LNCAP (cell line): ENCODE results near the gene ADD1.

Source experiments
- TF ChIP-seq, protein P1 (sequence below): fragments of 450-650 bp; IDR thresholded peaks from 2 replicates; pipeline ENCODE4 v1.5.1; 2017; ENCODE audit warnings: mild to moderate bottlenecking

ADD1 gene

DNA sequence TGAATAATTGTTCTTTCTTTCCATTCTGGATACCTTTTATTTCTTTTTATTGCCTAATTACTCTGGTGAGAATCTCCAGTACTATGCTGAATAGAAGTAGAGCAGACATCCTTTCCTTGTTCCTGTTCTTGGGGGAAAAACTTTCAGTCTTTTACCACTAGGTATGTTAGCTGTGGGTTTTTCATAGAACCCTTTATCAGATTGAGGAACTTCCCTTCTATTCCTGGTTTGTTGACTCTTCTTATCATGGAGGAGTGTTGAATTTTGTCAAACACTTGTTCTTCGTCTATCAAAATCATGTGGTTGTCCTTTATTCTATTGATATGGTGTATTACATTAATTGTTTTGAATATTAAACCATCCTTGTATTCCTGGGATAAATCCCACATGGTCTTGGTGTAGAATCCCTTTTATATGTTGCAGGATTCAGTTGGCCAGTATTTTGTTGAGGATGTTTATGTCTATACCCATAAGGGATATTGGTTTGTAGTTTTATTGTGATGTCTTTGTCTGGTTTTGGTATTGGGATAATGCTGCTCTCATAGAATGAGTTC is 27.2 kb upstream of the ADD1 start:
- TF ChIP-seq, protein P1, sequence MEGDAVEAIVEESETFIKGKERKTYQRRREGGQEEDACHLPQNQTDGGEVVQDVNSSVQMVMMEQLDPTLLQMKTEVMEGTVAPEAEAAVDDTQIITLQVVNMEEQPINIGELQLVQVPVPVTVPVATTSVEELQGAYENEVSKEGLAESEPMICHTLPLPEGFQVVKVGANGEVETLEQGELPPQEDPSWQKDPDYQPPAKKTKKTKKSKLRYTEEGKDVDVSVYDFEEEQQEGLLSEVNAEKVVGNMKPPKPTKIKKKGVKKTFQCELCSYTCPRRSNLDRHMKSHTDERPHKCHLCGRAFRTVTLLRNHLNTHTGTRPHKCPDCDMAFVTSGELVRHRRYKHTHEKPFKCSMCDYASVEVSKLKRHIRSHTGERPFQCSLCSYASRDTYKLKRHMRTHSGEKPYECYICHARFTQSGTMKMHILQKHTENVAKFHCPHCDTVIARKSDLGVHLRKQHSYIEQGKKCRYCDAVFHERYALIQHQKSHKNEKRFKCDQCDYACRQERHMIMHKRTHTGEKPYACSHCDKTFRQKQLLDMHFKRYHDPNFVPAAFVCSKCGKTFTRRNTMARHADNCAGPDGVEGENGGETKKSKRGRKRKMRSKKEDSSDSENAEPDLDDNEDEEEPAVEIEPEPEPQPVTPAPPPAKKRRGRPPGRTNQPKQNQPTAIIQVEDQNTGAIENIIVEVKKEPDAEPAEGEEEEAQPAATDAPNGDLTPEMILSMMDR = no peak

DNA sequence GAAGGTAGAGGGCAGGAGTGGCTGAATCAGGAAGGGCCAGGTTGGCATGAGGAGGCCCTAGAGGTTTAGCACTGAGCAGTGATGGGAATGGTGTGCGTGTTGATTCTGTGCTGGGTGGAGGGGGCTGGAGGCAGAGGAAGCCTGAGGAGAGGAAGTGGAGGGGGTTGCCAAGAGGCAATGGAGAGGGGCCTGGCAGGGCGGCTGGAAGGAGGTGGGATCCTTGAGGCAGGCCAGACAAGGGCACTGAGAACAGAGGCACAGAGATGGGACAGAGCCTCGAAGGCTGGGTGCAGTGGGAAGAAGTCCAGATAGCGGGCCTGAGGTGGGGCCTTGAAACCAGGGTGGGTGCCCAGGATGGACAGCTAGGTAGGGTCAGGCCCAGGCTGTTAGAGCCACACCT is 26.5 kb upstream of the ADD1 start:
- TF ChIP-seq, protein P1 = no peak

DNA sequence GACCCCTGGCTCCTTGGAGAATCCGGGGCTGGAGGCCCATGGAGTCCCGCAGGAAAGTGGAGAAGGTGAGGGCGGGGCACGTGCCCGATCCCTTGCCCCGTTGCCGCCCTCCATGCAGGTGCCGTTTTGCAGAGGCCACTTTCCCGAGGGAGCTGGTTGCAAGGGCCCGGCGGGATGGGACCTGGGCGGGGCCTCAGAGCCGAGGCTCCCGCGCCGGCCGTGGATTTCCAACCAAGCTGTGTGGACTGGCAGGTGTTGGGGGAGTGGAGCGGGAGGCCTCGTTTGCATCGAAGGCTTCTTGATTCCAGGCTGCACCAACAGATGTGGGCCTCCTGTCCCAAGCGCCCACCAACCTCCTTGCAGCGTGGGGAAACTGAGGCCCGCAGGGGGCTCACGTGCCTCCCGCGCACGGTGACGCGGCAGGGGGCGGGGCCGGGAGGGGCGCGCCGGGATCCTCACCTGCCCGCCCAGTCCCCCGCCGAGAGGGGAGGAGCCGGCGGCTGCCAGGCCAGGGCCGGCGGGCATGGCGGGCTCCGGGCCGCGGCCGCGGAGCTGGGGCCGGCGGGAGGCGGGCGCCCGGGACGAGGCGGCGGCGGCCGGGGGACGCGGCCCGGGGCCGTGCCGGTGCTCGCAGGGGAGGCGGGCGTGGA is 25.8 kb upstream of the ADD1 start:
- TF ChIP-seq, protein P1 = no peak

DNA sequence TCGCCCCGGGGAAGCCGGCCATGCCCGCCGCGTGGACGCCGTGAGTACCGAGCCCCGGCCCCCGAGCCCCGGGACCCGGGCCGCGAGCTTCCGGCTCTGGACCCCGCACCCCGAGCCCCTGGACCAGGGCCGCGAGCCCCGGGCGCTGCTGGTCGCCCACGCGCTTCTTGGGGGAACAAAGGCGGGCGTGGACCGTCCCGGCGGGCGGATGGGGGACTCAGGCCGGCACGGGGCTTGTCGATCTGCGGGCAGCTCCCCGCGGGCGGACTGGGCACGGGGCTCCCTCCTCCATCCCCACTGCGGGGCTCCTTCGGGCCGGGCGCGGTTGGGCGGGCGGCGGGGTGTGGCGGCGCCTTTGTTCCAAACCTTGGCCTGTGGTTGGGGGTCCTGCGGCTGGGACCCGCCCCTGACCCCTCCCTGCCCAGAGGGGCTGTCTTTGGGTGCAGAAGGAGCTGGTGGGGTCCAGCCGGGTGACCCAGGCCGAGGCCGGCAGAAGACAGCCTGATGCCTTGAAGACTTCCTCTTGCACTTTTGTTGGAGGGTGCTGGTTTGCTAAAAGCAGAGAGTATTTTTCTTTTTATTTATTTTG is 25.2 kb upstream of the ADD1 start:
- TF ChIP-seq, protein P1 = no peak

DNA sequence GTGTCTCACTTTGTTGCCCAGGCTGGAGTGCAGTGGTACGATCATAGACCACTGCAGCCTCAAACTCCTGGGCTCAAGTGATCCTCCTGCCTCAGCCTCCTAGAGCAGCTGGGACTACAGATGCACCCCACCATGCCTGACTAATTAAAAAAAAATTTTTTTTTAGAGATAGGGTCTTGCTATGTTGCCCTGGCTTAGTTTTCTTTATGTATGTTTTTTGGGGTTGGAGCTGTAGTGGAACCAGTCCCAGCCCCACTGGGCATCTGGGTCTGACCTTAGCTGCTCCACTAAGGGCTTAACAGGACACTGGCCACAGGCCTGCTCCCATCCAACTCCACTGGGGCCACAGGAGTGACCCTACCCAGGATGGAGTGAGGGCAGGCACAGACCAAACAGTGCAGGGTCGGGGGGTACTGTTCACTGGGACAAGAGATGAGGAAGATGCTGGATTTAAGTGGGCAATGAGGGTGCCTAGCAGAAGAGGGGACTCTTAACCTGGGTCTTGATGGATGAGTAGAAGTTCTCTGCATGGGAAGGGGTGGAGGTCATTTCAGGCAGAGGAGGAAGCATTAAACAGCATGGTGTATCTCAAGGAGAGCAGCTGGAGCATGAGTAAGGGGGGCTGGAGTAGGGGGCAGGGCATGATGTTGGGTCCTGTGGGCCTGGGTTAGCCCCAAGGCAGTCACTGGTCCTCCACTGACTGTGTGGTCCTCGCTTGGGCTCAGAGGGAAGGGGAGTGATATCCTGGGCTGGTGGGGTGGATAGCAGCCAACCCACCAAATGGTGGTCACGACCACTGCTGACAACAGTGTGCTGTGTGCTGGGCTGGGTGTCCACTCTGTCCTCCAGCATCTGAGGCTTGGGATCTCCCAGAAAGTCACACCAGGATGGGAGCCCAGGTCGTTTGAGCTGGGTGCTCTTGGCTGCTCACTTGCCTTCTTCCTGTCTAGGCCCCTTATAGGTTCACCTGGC is 24.1 kb upstream of the ADD1 start:
- TF ChIP-seq, protein P1 = no peak

DNA sequence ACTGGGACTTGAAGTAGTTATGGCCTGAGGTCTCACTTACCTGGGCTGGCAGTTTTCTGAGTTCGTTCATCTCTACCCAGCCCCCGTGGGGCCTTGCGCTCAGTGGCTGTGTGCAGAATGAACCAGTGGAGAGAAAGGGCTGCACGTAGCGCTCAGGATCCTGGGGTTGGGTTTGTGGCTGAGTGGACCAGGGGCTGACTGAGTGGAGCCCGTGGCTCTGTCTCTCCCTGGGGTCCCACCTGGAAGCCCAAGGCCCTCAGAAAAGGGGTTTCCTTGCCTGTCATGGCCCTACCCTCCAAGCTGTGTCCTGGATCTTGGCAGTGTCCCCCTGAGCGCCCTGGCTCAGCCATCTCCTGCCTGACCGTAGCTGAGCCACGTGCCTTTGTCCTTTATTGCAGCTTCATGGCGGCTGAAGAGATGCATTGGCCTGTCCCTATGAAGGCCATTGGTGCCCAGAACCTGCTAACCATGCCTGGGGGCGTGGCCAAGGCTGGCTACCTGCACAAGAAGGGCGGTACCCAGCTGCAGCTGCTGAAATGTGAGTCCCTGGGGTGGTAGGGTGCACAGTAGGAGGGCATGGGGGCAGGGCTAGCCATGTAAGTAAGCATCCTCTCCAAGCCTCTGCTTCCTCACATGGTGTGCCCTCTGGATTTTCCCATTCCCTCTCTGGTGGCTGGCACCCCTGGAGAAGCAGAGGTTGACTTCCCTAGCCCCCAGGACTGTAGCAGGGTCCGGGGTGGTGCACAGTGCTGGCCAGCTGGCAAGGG is 23.2 kb upstream of the ADD1 start:
- TF ChIP-seq, protein P1 = no peak
